ENCODE results near the gene WDR64.
"Not testable (repeated sequence)": the region's sequence is repeated elsewhere in the genome, so short reads cannot be mapped to it uniquely, and the experiment has no call there.

WDR64 gene

GRCh38 chr1:241749041-241749944, 97.2 kb downstream of the WDR64 start:
- no peak for DNase-seq

GRCh38 chr1:241749945-241750695, 98.0 kb downstream of the WDR64 start:
- no peak for DNase-seq

GRCh38 chr1:241751524-241751923, 99.4 kb downstream of the WDR64 start:
- DNase-seq = no peak

- DNase-seq = no peak
These were observed 110.7 kb downstream of the WDR64 start for GRCh38 chr1:241762713-241763339.

- DNase-seq = no peak
These were observed 113.3 kb downstream of the WDR64 start for GRCh38 chr1:241765390-241765789.

GRCh38 chr1:241767737-241768136, 115.7 kb downstream of the WDR64 start:
- DNase-seq = no peak

GRCh38 chr1:241770115-241770514, 118.0 kb downstream of the WDR64 start:
- DNase-seq = peak; percentile 16

DNA sequence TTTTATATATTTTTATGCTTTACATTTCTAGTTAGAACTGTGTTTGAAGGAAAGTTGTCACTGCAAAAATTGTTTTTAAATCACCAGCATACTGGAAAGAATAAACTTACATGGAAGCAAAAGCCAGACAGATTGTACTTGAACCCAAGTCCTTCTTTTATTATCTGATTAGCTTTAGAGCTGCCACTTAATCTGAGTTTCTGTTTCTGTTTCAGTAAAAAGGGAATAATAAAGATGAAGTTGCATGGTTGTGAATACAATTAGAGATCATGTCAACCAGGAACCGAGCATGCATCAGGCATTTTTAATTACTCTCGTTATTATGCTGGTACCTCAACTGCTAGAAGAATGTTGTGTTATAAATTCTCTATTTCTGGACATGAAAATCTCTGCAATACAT, 119.0 kb downstream of the WDR64 start:
- no peak for DNase-seq

DNA sequence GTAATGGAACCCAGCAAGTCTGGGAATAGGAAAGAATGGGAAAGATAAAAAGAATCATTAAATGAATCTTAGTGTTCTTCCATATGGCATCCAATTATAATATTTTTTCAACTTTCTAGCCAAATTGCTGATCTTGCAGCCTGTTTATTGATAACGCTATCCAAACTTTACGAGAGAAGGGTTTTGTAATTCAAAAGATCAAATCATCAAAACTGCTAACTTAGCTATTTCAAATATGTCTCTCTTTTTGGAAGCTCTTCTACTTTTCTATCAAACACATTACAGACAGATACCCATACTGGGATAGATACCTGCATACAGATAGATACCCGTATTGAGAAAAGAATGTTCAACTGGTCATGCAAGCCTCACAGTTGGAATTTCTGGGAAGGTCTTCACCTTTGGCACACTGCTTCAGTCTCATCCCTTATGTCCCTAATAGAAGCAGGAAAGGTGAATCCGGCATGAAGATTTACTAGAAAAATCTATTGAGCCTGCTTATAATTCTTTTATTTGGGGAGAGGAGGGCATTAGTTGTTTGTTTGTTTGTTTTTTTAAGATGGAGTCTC, 120.9 kb downstream of the WDR64 start:
- DNase-seq = no peak

- no peak for DNase-seq
These were observed 121.9 kb downstream of the WDR64 start for GRCh38 chr1:241773991-241774390.

- no peak for DNase-seq
These were observed 122.9 kb downstream of the WDR64 start for GRCh38 chr1:241775021-241775420.

GRCh38 chr1:241776911-241777310, 124.8 kb downstream of the WDR64 start:
- DNase-seq = no peak

DNA sequence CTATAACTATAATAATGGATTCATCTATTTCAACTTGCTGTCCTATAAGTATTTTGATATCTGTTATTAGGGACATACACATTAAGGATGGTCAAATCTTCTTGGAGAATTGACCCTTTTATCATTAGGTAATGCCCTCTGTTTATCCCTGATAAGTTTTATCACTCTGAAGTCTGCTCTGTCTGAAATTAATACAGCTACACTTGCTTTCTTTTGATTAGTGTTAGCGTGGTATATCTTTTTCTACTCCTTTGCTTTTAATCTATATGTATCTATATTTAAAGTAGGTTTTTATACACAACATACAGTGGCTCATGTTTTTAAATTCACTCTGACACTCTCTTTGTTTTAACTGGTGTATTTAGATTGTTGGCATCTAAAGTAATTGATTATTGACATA, 126.0 kb downstream of the WDR64 start:
- no peak for DNase-seq

DNA sequence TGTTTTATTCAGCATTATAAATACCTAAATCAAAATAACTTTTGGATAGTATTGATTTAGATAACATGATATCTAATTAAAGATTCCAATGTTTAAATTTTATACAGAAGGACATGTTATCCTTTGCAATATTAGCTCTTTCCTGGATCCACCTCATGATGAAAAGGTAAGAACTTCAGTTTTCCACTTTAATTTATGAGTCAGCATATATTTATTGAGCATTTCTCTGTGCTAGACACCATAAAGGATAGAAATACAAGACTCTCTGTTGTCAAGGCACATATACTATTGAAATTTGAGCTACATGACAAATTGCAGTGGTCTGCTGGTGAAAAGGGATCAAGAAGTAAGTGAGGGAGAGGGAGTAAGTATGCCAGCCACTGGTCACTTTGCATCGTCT, 127.8 kb downstream of the WDR64 start:
- no peak for DNase-seq

GRCh38 chr1:241782396-241782795, 130.3 kb downstream of the WDR64 start:
- no peak for DNase-seq

- DNase-seq = no peak
These were observed 135.6 kb downstream of the WDR64 start for GRCh38 chr1:241787691-241788090.

GRCh38 chr1:241789061-241789460, 137.0 kb downstream of the WDR64 start:
- no peak for DNase-seq

DNA sequence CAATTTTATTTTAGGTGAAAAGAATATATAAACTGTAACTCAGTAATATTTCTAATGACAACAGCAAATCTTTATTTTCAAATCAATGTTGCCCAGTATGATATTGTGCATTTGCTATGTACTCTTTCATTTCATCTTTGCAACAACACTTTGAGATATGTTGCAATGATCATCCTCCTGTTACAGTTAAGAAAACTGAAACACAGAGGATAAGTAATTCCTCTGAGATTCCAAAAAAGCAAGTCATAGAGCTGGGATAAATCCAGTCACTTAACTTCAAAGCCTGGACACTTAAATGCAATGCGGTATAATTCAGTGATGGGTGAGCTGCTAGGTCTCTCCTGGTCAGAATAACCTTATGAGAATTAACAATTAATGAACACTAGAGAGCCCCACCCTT, 147.3 kb downstream of the WDR64 start:
- DNase-seq = no peak

- no peak for DNase-seq
These were observed 148.6 kb downstream of the WDR64 start for GRCh38 chr1:241800640-241801039.

DNA sequence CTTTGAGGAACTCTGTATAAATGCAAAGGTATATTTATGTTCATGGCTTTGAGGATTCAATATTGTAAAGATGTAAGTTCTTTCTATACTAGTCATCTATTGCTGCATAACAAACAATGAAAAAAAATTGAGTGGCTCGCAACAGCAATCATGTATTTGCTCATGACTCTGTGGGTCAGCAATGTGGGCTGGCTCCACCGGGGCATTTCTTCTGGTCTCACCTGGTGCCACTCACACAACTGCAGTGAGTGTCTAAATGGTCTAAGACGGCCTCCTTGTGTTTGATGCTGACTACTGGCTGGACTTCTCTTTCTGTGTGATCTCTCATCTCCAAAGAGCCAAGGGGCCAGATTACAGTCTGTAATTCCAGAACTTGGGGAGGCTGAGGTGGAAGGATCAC, 150.8 kb downstream of the WDR64 start:
- no peak for DNase-seq

DNA sequence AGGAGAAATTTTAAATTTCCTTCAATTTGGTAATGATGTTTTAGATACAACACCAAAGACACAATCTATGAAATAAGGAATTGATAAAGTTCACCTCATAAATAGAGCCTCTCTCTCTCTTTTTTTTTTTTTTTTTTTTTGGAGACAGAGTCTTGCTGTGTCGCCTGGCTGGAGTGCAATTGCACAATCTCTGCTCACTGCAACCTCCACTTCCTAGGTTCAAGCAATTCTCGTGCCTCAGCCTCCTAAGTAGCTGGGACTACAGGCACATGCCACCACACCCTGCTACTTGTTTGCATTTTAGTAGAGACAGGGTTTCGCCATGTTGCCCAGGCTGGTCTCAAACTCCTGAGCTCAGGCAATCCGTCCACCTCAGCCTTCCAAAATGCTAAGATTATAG, 152.6 kb downstream of the WDR64 start:
- DNase-seq = not testable (repeated sequence)

- no peak for DNase-seq
These were observed 156.2 kb downstream of the WDR64 start for GRCh38 chr1:241808265-241808664.

- DNase-seq = peak; percentile 22
These were observed 158.8 kb downstream of the WDR64 start for GRCh38 chr1:241810769-241811405.

Measured in RPMI8226 (cell line).